ENCODE results near the gene JAK2.
"Not testable (repeated sequence)": the region's sequence is repeated elsewhere in the genome, so short reads cannot be mapped to it uniquely, and the experiment has no call there.

JAK2 gene

GRCh38 chr9:5062631-5063030 is 77.6 kb downstream of the JAK2 start:
- DNase-seq (ENCODE audit: low read depth) = no peak
- TF ChIP-seq CTCF (conservative IDR thresholded peaks at IDR 0.05; ENCODE audit: control insufficient read depth, insufficient read depth, low read depth, low read length) = no peak

GRCh38 chr9:5072871-5073270 is 87.8 kb downstream of the JAK2 start:
- H3K4me3 ChIP-seq (ENCODE audit: control insufficient read depth, low read depth, low read length) = no peak overlapping the region
- DNase-seq (ENCODE audit: low read depth) = no peak
- TF ChIP-seq CTCF (conservative IDR thresholded peaks at IDR 0.05; ENCODE audit: control insufficient read depth, insufficient read depth, low read depth, low read length) = no peak

More at GRCh38 chr9:5062631-5063030, 77.6 kb downstream of the JAK2 start:
- no peak overlapping the region for H3K4me3 ChIP-seq (ENCODE audit: control insufficient read depth, low read depth, low read length)

- no peak overlapping the region for H3K4me3 ChIP-seq (ENCODE audit: control insufficient read depth, low read depth, low read length)
- TF ChIP-seq CTCF (conservative IDR thresholded peaks at IDR 0.05; ENCODE audit: control insufficient read depth, insufficient read depth, low read depth, low read length) = no peak
- DNase-seq (ENCODE audit: low read depth) = no peak
Measured at GRCh38 chr9:5073701-5074100, 88.6 kb downstream of the JAK2 start.

- H3K4me3 ChIP-seq (ENCODE audit: control insufficient read depth, low read depth, low read length) = no peak overlapping the region
- no peak for DNase-seq (ENCODE audit: low read depth)
Measured at GRCh38 chr9:5085993-5086392, 100.9 kb downstream of the JAK2 start.

GRCh38 chr9:5089737-5090136 is 104.7 kb downstream of the JAK2 start:
- DNase-seq (ENCODE audit: low read depth) = no peak
- no peak for TF ChIP-seq CTCF (conservative IDR thresholded peaks at IDR 0.05; ENCODE audit: control insufficient read depth, insufficient read depth, low read depth, low read length)
- no peak overlapping the region for H3K4me3 ChIP-seq (ENCODE audit: control insufficient read depth, low read depth, low read length)

More at GRCh38 chr9:5085993-5086392, 100.9 kb downstream of the JAK2 start:
- TF ChIP-seq CTCF (conservative IDR thresholded peaks at IDR 0.05; ENCODE audit: control insufficient read depth, insufficient read depth, low read depth, low read length) = no peak

- no peak for DNase-seq (ENCODE audit: low read depth)
- TF ChIP-seq CTCF (conservative IDR thresholded peaks at IDR 0.05; ENCODE audit: control insufficient read depth, insufficient read depth, low read depth, low read length) = no peak
Measured at GRCh38 chr9:5095795-5096194, 110.7 kb downstream of the JAK2 start.

GRCh38 chr9:5099466-5099865 is 114.4 kb downstream of the JAK2 start:
- DNase-seq (ENCODE audit: low read depth) = no peak
- no peak overlapping the region for H3K4me3 ChIP-seq (ENCODE audit: control insufficient read depth, low read depth, low read length)
- TF ChIP-seq CTCF (conservative IDR thresholded peaks at IDR 0.05; ENCODE audit: control insufficient read depth, insufficient read depth, low read depth, low read length) = no peak

More at GRCh38 chr9:5095795-5096194, 110.7 kb downstream of the JAK2 start:
- no peak overlapping the region for H3K4me3 ChIP-seq (ENCODE audit: control insufficient read depth, low read depth, low read length)

- H3K4me3 ChIP-seq (ENCODE audit: control insufficient read depth, low read depth, low read length); DNase-seq (ENCODE audit: low read depth): not testable (repeated sequence)
Measured at GRCh38 chr9:5101127-5101526, 116.1 kb downstream of the JAK2 start.

- not testable (repeated sequence) for H3K4me3 ChIP-seq (ENCODE audit: control insufficient read depth, low read depth, low read length); DNase-seq (ENCODE audit: low read depth)
Measured at GRCh38 chr9:5106517-5106916, 121.4 kb downstream of the JAK2 start.

Data from fibroblast of mammary gland (primary cell).